HG03460 (cell line): ENCODE measurements around the gene ANTXRL.
"Not testable (repeated sequence)": the region's sequence is repeated elsewhere in the genome, so short reads cannot be mapped to it uniquely, and the experiment has no call there.

Experiments
- ATAC-seq: cut with Tn5 transposase; IDR thresholded peaks from one replicate; pipeline ENCODE4 v1.9.1; 2021; ENCODE audit not compliant: unreplicated experiment

The ANTXRL gene

DNA sequence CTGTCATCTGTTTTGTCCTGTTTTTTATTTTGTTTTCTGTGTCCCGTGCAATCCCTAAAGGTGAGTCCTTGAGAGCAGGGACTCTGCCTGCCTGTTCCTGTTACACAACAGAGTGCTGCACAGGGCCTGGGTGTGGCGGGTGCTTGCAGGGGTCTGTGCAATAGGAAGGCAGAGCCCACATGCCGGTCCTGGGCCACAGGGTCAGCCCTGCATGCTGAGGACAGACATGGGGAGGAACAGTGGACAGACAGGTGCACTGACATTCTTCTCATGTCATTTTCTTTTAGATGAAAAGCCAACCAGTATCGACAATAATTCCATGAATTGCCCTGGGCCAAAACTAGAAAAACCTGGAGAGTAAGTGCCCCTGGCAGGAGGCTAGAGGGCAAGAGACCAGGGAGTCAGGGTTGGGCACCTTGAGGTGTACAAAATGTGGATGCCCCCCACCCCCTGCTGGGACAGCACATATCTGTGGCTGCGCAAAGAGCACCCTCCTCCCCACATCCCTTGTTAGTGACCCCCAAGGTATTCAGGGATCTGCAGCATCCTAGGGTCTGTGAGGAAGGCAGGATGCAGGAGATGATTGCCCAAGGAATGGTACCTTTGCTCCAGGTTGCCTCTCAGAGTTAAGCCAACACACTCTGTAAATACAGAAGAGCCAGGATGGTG, 19.9 kb downstream of the ANTXRL start:
- no peak for ATAC-seq

DNA sequence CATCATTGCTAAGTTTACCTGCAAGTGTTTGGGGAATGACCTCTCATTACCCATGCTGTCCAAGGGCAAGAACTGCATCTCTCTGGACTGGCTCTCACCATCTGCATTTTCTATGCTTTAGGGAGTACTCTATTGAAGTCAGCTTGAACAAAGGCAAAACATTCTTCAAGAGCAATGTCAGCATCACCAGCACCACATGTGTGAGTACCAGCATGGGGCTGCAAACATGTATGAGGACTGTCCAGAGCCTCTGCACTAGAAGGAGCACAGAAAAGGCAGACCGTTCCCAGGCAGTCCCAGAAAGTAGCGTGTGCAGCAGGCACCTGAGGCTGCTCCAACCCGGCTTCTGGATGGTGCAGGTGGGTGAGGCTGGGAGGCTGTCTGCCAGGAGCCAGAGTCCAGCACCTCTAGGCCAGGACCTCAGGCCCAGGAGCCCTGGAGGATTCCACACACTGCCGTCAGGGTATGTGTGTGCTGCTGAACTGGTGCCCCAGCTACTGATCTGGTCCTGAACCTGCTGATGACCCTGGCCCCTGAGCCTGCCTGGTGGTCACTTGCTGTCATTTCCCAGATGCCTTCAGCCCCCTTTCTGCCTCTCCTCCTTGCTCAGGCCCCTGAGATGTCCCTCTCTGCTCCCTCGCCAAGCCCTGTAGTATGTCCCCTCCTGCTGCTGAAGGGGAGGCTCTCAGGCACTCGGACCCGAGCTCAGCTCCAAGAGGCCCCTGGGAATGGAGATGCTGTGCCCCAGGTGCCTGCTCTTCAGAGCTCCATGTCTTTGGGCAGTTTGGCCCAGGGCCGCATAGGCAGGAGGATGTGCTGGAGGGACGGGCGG, 20.7 kb downstream of the ANTXRL start:
- no peak for ATAC-seq

DNA sequence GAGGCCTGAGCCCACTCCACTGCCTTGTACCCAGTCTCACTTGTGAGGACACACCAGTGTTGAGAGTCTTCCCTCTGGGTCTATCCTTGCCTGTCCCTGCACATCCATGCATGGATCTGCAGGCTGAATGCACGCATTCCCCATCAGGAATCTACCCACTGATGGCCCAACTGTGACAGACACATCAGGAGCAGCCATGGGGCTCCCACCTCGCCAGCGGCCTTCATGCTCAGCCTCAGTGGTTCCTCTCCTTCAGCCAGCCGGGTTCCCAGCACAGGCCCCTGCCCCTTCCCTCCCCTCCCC, 21.3 kb downstream of the ANTXRL start:
- no peak for ATAC-seq

DNA sequence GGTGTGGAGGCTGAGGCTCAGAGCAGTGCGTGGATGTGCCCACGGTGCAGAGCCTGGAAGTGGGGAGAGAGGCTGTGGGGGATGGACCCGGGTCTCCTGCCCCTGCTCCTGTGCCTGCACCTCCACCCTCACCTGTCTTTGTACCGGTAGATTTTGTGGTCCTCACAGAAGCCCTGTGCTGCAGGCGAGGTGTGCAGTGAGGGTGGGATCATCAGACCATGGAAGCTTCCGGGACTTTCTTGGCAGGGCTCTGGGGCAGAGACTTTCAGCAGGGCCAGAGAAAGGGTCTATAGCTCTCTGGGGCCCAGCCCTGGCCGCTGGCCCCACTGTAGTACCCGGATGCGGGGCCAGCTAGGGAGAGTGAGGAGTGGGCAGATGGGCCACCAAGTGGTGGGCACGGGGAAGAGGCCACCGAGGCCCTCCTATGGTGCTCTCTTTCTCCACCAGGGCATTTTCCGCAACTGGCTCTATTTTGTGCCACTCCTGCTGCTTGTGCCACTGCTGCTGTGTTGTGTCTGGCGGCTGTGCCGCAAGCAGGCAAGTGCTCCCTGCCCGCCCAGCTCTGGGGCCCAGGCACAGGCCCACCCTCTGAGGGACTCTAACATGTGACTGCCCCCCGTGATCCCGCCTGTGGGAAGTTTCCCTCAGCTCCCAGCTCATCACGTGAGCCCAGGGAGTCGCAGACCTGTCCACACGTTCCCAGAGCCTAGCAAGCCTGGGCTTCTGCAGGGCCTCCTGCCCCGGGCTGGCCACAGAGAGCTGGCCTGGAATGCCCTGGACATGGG, 22.1 kb downstream of the ANTXRL start:
- no peak for ATAC-seq

DNA sequence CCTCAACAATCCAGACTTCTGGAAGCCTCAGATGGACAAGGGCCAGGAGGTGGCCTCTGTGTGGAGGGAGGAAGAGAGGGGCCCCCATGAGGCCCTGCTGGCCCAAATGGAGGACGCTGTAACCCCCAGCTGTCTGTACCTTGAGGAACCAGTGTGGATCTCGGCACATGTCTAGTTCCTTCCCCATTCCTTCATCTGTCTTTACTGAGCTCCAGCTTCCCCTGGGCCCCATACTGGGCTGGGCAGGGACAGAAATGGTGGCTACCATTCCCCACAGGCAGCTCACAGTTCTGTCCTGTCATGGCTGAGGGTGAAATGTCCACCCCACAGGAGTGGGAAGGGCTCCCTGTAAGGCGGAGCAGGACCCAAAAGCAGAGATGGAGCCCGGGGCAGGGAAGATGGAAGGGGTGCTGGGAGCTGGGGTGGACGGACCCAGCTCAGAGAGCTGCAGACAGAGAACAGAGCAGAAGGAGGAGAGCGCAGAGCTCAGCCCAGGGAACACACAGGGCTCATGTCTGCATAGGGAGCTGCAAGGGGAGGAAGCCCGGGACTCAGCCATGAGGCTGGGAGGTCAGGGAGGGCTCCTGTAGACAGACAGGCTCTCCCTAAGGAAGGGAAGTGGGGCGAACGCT, 22.8 kb downstream of the ANTXRL start:
- ATAC-seq: no peak

DNA sequence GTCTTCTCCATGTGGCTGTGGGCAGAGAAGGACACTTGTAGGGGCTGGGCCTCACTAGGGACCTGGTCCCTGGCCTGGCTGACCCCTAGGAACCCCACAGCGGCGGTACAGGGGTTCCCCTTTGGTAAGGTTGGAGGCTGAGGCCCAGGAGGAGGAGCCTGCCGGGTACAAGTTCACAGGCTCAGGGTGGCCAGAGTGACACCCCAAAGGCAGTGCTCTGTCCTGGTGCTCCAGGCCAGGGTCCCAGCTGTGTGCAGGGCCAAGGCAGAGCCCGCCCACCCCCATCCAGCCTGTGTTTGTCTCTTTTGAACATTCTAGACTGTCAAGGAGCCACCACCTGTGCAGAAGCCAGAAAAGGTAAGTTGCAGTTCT, 23.3 kb downstream of the ANTXRL start:
- no peak for ATAC-seq

DNA sequence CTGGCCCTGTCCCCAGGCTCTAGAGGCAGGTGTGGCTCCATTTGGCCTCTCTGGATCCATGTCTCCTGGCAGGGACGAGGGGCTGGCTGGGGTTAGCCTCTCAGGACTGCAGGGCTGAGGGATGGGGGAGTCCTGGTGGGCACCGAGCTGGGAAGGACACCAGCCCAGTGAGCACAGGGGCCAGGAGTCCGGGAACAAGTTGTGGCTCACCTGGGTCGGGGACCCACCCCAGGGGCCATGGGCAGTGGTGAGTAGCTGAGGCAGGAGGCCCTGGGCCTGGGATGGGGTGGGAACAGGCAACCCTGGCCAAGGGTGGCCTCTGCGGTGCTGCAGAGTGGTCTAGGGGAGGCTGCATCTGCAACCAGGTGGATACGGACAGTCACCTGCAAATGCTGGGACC, 24.1 kb downstream of the ANTXRL start:
- ATAC-seq: no peak

DNA sequence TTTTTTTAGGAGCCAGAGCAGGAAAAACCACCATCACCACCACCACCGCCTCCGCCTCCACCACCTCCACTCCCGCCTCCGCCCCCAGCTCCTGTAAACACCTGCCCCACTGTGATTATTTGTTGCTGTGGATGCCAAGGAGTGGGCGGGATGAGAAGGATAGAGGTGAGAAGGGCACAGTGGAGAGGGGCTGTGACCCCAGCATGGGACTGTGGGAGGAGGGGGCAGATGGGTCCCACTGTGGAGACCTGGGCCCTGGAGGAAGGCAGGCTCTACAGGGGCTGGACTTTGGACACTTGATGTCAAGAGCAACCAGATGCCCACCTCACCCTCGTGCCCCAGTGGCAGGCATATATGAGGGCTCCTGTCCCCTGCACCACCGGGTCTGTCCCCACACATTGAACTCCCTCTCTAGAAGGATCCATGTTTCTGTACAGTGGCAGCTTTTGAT, 24.7 kb downstream of the ANTXRL start:
- no peak for ATAC-seq

DNA sequence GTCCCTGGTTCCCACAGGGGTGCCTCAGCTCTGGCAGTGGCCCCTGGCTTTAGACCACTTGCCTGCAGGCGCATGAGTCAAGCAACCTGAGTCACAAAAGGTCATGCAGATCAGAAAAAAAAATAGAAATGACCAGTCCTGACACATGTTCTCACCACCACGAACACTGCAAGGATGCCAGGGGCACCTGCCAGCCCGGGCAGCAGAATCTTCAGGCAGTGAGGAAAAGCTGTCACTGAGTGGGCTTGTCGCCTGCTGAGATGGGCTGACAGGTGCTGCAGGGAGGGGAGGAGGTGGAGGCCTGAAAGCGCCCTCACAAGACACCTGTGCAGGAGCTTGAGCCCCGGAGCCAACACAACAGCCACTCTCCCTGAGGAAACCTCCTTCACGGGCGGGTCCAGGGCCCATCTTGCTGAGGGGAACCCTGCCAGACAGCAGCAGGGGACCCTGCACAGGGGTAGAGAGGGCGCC, 25.2 kb downstream of the ANTXRL start:
- ATAC-seq: not testable (repeated sequence)

DNA sequence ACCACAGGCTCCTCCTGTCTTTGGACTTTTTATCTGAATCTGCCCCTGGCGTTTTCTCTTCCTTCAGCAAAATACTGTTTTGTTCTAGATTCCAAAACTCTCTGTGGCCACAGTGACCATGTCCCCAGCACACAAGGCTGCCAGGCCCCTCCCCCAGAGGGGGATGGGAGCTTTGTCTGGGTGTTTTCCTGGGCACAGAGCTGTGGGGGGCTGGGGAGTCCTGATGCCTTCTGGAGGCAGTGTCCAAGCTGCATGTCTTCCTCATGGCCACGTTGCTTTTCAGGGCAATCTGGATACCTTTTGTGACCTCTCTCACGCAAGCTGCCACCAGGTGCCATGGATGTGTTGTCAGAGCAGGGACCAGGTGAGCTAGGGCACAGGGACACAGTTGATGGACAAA, 26.2 kb downstream of the ANTXRL start:
- ATAC-seq: no peak

DNA sequence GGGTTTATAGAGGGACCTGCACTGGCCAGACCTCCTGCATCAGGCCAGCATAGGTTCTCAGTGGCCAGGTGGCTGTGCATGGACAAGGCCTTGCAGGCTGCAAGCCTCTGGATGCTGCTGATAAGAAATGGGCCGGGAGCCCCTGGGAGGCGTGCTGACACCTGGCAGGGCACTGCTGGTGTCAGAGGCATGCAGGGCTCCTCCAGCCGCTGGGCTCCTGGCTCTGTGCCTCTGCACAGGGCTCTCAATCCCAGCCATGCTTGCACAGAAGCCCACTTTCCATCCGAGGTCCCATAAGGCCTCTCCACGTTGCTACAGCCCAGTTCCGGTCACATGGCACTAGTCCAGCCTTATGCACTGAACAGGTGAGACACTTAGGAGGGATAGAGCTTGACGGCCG, 27.3 kb downstream of the ANTXRL start:
- ATAC-seq: no peak

DNA sequence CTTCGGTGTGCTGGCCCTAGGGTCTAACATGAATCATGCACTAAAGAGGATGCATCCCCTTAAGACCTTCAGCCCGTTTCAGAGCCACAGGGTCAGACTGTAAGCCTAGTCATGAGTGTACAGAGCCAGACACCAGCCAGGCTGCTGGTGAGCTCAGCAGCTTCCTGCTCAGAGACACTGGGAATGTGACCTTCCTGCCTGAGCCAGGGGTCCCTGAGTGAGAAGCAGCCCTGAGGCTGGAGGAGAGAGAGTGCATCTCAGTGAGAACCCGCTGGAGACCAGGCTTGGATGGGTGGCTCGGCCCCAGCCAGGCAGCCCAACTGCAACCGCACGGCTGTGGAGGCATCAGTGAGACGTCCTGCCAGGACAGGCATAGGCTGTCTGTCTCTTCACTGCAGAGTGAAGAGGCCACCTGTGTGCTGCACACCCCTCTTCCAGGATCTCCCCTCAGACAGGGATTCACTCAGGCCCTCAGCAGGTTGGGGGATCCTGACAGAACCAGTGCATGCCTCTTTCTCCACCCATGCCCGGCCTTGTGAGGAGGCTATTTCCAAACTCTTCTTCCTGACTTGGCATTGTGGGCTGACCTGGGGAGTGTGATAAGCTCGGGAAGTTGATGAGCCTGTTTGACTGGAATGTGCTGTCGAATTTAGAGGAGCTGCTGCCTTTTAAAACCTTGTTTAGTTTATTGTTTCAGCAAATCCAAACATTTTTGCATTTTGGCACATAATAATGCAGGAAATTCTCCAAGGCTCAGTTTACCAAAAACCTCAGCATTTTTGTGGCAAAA, 28.5 kb downstream of the ANTXRL start:
- ATAC-seq: not testable (repeated sequence)

DNA sequence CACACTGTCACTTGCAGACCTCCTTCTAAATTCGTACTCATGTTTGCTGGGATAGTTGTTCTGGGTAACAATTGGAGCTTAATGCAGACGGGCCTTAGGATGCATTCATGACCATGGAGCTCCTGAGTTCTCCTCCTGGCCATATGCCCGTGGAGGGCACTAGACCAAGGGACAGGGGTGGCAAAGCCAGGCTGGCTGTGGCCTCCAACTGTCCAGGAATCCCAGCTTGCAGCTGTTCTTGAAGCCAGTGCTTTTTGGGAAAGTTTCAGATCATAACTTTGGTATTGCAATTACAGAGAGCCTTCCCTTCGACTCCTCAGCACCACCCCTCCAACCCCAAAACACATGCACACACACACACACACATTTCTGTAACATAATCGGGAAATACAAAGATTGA, 30.6 kb downstream of the ANTXRL start:
- no peak for ATAC-seq

DNA sequence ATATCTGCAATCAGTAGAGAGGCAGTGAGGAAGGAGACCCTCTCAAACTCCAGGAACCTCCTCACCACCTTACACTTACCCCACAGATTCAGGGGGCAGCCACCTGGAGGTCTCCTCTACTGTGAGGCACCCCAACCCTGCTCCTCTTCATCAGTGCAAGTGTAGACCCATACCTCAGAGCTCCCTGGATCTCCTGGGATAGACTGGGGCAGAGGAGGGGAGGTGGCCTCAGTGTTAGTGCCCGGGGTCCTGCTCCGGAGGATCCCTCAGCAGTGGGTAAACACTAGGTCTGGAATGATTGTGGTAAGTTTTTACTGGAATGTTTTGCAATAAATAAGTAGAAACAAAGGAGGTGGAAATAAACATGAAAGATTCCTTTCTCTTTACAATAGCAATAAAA, 31.1 kb downstream of the ANTXRL start:
- no peak for ATAC-seq

DNA sequence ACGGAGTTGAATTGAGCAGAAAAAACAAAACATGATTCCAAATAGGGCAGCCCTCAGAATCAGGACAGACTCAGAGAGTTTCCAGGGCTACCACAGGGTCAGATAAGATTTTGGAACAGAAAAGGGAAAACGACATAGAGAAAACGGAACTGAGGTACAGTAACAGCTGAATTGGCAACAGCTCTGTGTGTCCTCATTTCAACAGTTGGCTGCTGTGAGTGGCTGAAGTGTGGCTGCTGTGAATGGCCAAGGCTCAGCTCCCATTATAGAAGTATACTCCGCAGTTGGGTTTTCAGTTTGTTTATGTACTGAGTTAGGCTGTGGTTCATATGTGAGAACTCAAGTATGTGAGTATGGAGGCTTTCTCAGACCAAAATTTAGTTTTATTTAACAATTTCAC, 32.0 kb downstream of the ANTXRL start:
- ATAC-seq: no peak

DNA sequence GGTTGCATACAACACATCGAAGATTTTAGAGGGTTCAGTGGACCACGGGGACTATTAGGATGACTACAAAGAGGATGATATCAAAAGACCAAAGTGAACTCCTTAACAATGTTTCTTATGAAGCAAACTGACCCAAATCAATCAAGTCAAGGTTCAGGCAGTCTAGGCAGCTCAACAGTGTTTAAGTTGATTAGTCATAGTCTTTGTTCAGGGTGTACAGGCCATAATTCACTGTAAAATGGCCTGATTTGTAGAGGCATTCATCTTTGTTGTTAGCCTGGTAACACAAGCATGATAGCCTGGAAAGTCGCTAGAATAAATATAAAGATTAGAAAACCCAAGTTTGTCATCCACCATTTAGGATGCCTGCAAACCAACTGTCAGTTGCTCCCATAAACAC, 32.6 kb downstream of the ANTXRL start:
- ATAC-seq: no peak

DNA sequence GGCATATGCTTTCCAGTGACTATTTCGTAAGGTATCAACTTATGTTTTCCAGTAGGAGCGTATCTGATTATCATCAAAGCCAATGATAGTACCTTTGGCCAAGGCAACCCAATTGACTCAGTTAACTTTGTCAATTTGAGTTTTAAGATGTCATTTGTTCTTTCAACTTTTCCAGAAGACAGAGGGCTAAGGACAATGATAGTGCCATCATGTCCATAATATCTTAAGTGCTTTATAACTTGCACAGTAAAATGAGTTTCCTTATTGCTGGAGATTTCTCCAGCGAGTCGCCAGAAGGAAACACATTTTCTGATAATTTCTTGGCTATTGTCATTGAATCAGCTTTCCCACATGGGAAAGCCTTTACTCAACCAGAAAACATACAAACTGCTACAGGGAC, 35.0 kb downstream of the ANTXRL start:
- ATAC-seq: no peak

DNA sequence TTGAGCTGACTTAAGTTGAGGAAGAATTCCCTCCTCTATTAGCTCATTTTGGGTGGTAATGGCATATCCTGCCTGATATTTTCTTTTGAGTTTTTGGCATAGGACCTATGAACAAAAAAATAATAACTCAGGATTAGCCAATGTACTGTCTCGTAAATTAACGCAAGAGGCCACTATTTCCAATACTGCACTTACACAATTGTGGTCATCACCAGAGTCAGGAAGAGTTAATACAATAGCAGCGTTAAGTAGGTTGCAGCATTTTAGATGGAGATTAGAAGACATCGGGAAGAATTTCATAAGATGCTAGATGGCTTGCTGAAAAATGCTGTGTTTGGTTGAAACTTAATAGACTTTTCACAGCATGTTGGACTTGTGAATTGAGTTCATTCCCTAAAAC, 36.4 kb downstream of the ANTXRL start:
- ATAC-seq: no peak

DNA sequence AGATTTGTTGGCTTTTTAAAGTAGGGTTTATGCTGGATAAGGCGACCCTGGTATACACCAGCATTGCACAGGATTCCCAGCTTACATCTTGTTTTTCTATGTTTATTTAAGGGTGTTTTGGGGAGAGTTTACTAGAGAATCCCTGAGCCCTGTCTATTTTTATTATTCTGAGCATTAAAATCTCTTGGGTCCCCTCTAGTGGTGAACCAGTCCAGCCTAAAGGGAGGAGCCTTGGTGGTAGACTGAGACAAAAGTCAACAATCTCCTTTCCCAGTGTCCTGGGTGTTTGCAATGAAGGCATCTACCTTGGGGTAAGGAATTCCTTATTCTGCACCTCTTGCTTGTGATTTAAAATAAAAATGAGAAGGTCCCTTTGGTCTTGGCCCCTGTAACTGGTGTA, 38.2 kb downstream of the ANTXRL start:
- ATAC-seq: no peak

DNA sequence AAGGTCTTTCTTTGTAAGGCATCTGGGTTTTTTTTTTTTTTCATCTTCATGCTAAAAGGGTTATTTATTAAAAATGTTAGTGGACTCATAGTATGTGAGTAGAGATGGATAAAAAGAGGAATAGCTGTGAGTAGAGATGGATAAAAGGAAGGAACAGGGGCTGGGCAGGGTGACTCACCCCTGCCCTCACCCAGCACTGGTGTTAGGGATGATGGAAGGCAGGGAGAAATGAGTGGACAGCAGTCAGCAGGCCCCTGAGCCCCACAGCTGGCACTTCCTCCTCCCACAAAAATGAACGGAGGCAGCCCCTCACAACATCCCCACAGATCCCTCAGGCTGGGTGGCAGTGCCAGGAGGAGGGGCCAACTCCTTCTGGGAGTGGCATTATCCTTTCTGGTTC, 39.3 kb downstream of the ANTXRL start:
- ATAC-seq: no peak

DNA sequence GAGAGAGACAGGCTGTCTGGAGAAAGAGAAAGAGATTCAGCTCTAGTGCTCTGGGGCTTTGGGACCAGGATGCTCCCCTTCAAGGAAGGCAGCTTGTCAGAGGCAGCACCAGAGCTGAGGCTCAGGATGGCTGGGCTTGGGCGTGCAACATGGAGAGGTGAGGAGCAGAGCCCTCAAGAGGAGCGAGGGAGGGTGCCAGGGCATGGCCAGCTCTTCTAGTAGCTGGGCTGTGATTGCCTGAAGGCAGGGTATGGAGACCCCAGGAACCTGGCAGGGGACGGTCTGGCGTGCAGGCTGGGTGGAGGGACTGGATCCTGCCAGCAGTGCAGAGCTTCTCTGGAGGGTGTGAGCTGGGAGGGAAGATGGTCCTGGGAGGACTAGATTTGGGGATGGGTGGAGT, 40.2 kb downstream of the ANTXRL start:
- ATAC-seq: no peak
